ENCODE data around the gene RPLP2.

The RPLP2 gene

GRCh38 chr11:772429-773390 lies 37.1 kb upstream of the RPLP2 start:
- no peak for DNase-seq (ENCODE audit: extremely low spot score)
- TF ChIP-seq, protein P1, sequence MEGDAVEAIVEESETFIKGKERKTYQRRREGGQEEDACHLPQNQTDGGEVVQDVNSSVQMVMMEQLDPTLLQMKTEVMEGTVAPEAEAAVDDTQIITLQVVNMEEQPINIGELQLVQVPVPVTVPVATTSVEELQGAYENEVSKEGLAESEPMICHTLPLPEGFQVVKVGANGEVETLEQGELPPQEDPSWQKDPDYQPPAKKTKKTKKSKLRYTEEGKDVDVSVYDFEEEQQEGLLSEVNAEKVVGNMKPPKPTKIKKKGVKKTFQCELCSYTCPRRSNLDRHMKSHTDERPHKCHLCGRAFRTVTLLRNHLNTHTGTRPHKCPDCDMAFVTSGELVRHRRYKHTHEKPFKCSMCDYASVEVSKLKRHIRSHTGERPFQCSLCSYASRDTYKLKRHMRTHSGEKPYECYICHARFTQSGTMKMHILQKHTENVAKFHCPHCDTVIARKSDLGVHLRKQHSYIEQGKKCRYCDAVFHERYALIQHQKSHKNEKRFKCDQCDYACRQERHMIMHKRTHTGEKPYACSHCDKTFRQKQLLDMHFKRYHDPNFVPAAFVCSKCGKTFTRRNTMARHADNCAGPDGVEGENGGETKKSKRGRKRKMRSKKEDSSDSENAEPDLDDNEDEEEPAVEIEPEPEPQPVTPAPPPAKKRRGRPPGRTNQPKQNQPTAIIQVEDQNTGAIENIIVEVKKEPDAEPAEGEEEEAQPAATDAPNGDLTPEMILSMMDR (IDR thresholded peaks at IDR 0.05; ENCODE audit: control extremely low read depth, extremely low read depth, low read depth, missing control alignments) = no peak
- ChIA-PET POLR2A (no interaction called here), CTCF (no interaction called here)

GRCh38 chr11:773425-773824 lies 36.3 kb upstream of the RPLP2 start:
- TF ChIP-seq, protein P1 (IDR thresholded peaks at IDR 0.05; ENCODE audit: control extremely low read depth, extremely low read depth, low read depth, missing control alignments) = no peak
- ChIA-PET POLR2A (no interaction called here), CTCF (interaction anchor here (1.7 kb wide), 1 partner anchor 218 kb away, joined by 6 read pairs; no protein-coding TSS in a partner anchor)
- DNase-seq (ENCODE audit: extremely low spot score) = no peak

DNA sequence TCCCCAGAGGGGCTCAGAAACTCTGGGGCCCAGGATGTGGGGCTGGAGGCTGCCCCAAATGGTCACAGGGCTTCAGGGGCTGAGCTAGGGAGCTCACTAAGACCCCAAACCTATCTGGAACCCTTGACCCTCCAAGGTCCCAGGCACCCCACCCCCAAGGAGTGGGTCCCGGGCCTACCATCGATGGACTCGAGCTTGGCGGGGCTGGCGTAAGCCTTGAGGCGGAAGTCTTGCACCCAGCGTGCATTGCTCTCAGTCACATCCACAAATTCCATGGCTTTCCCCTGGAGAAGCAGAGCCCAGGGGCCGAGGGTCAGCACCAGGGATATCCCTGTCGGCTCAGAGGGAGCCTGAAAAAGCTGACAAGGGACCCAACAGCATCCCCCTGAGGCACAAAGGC lies 35.9 kb upstream of the RPLP2 start:
- POLR2A ChIA-PET = no interaction called here
- DNase-seq (ENCODE audit: extremely low spot score) = no peak
- TF ChIP-seq, protein P1 (IDR thresholded peaks at IDR 0.05; ENCODE audit: control extremely low read depth, extremely low read depth, low read depth, missing control alignments) = no peak
- CTCF ChIA-PET = interaction anchor here (1.7 kb wide), 1 partner anchor 219 kb away, joined by 6 read pairs; no protein-coding TSS in a partner anchor

DNA sequence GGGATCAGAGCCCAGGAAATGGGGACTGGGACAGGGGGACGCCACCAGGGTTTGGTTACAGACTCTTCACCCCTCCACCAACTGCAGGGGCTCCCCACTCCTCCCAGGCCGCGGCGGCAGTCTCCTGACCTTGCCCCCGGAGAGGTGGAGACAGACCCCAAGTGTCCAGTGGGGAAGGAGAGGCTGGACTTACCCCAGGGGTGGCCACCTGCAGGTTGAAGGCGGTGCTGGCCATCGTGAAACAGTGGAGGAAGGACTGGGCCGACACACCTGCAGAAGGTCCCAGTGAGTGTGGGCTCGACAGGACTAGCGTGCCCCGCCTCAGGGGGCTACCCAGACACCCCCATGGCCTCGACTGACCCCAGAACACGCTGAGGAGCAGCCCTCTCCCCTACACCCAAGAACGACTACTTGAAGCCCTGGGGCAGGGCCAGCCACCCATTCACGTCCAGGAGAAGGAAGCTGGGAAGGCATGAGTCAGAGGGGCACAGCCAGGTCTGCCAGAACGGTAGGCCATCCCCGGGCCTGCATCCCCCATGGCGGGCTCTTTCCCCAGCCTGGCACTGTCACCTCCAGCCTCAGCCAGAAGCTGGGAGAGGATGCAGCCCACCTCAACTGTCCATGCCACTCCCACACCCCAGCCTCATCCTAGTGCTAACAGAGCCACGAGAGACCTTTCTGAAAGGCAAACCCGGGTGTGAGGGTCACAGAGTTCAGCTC lies 34.7 kb upstream of the RPLP2 start:
- DNase-seq (ENCODE audit: extremely low spot score) = no peak
- TF ChIP-seq, protein P1 (IDR thresholded peaks at IDR 0.05; ENCODE audit: control extremely low read depth, extremely low read depth, low read depth, missing control alignments) = no peak
- POLR2A ChIA-PET = interaction anchor here (0.9 kb wide), 1 partner anchor 22 kb away, joined by 5 read pairs; no protein-coding TSS in a partner anchor
- CTCF ChIA-PET = interaction anchor here (0.9 to 2.8 kb wide), 5 partner anchors 9 to 220 kb away, joined by 3 to 11 read pairs (median 4); no protein-coding TSS in a partner anchor

DNA sequence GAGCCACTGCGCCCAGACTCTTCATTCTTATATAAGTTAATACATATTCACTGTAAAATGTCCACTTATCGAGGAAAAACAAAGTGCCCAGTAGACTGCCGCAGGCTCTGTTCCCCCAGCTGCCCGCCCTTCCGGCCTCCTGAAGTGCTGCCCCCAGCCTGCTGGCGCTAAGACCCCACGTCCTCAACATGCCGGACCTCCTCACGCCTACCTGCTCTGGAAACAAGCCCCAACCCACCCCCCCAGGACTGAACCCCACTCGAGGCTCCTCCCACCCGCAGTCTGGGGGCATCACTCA lies 33.6 kb upstream of the RPLP2 start:
- POLR2A ChIA-PET = no interaction called here
- no peak for DNase-seq (ENCODE audit: extremely low spot score)
- TF ChIP-seq, protein P1 (IDR thresholded peaks at IDR 0.05; ENCODE audit: control extremely low read depth, extremely low read depth, low read depth, missing control alignments) = no peak
- CTCF ChIA-PET = interaction anchor here (0.8 to 2.8 kb wide), 6 partner anchors 11 to 79 kb away, joined by 3 to 11 read pairs (median 3); no protein-coding TSS in a partner anchor

DNA sequence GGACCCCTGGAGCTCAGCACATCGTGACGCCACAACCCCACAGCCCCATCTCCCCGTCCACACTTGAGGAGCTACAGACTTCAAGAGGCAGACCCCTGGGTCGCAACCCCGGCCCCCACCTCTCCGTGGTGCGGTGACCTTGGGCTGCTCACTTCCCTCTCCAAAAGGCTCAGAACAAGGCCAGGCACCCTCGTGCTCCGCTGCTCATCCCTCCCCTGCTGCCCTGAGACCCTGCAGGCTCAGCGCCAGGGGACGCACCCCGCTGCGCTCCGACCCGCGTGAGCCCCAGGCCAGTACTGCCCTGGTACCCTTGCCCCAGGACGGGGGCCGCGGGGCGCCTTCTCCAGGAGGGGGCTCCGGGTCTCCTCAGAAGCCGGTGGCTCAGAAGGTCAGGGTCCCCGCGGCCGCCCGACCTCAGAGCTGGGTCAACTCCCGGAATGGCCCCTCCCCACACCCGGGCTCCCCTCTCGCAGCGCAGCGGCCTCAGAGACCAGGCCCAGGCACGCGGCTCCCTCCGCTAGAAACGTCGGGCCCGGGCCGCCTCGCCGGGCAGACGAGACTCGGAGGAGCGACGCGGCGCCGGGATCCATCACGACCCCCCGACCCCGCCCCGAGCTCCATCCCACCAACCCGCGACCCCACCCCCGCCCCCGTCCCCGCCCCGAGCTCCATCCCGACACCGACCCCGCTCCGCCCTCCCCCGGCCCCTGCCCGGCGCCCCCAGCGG lies 33.0 kb upstream of the RPLP2 start:
- DNase-seq (ENCODE audit: extremely low spot score) = peak; percentile 39
- ChIA-PET CTCF (interaction anchor here (1.0 to 2.8 kb wide), 4 partner anchors 11 to 53 kb away, joined by 3 to 11 read pairs (median 8); partner anchors contain the start of gene CEND1), POLR2A (no interaction called here)
- TF ChIP-seq, protein P1 (IDR thresholded peaks at IDR 0.05; ENCODE audit: control extremely low read depth, extremely low read depth, low read depth, missing control alignments) = no peak

All from GM10248 (cell line).